T-cell (primary cell): ENCODE measurements around the gene C2orf15. TPM values are rescaled to one million over a fixed set of nuclear protein-coding genes. Genes with fewer than 3 reads are reported as not detected.

Experiments
- ATAC-seq, 4 experiments: fragments of 200-7000 bp in 3 of 4; fragments of 150-1000 bp in 1 of 4; cut with Tn5 transposase; replicated peaks in 1 of 4; 1 replicate in 3 of 4; 2 replicates in 1 of 4; pipeline ENCODE4 v1.10.0; 2021; ENCODE audit warnings: moderate library complexity in 3 of 4, mild to moderate bottlenecking in 2 of 4, moderate number of reproducible peaks in 1 of 4
- CTCF ChIA-PET, 2 donors: fragments of 300-600 bp; sonication (Branson Sonifier 250); formaldehyde crosslinking; loops; one replicate each; lab custom pipeline; 2022; ENCODE audit warnings: antibody characterized with exemption in 2 of 2; lab: Charles Lee
- POLR2A ChIA-PET, 2 donors: fragments of 300-600 bp; sonication (Branson Sonifier 250); formaldehyde crosslinking; loops; one replicate each; lab custom pipeline; 2022; ENCODE audit warnings: antibody characterized with exemption in 2 of 2; lab: Charles Lee
- DNase-seq, 35 experiments: peaks; one replicate each; pipeline versions ENCODE4 v3.0.0 to v3.0.0-alpha.2; 2013 to 2023
- H3K27ac ChIP-seq: one replicate; pipeline ENCODE4 v1.5.1; 2013; ENCODE audit warnings: low read length
- H3K27me3 ChIP-seq, 2 experiments: replicated peaks in 1 of 2; 1 replicate in 1 of 2; 2 replicates in 1 of 2; pipeline versions ENCODE4 v1.6.1 to v1.7.0; 2013; ENCODE audit warnings: low read length in 1 of 2, mixed read lengths in 1 of 2; ENCODE audit not compliant: control insufficient read depth in 2 of 2, insufficient read depth in 2 of 2; ENCODE audit errors: extremely low read depth in 1 of 2
- H3K36me3 ChIP-seq, 2 donors: 1 replicate in 1 of 2; 2 replicates in 1 of 2; pipeline versions ENCODE4 v1.6.1 to v1.7.0; 2013; ENCODE audit warnings: low read length in 1 of 2; ENCODE audit not compliant: control insufficient read depth in 2 of 2, insufficient read depth in 1 of 2; ENCODE audit errors: extremely low read depth in 1 of 2
- H3K4me1 ChIP-seq, 2 experiments: 1 replicate in 1 of 2; 2 replicates in 1 of 2; pipeline versions ENCODE4 v1.6.1 to v1.7.0; 2013; ENCODE audit warnings: low read length in 2 of 2, mixed read lengths in 1 of 2; ENCODE audit not compliant: insufficient read depth in 2 of 2, control insufficient read depth in 1 of 2; ENCODE audit errors: extremely low read depth in 1 of 2
- H3K4me3 ChIP-seq, 2 donors: 1 replicate in 1 of 2; 2 replicates in 1 of 2; pipeline versions ENCODE4 v1.5.1 to v1.7.0; 2013; ENCODE audit warnings: mild to moderate bottlenecking in 2 of 2, low read length in 1 of 2, moderate library complexity in 1 of 2; ENCODE audit not compliant: control insufficient read depth in 1 of 2; ENCODE audit errors: extremely low read depth in 1 of 2
- H3K9me3 ChIP-seq: 2 replicates; pipeline ENCODE4 v1.7.0; 2013
- H3K27ac Mint-ChIP-seq, 2 donors: one replicate each; pipeline ENCODE4 v1.8.0; 2020 to 2021; ENCODE audit warnings: mild to moderate bottlenecking in 2 of 2, mixed read lengths in 2 of 2
- H3K27me3 Mint-ChIP-seq, 2 donors: one replicate each; pipeline ENCODE4 v1.8.0; 2021 to 2022; ENCODE audit warnings: mixed read lengths in 2 of 2
- H3K36me3 Mint-ChIP-seq: one replicate; pipeline ENCODE4 v1.8.0; 2021; ENCODE audit warnings: mixed read lengths
- H3K4me1 Mint-ChIP-seq, 3 donors: one replicate each; pipeline ENCODE4 v1.8.0; 2020 to 2022; ENCODE audit warnings: mixed read lengths in 3 of 3, mild to moderate bottlenecking in 1 of 3
- H3K4me3 Mint-ChIP-seq, 3 donors: one replicate each; pipeline ENCODE4 v1.8.0; 2020 to 2022; ENCODE audit warnings: mild to moderate bottlenecking in 3 of 3, mixed read lengths in 3 of 3, moderate library complexity in 3 of 3
- H3K9me3 Mint-ChIP-seq, 3 donors: one replicate each; pipeline ENCODE4 v1.8.0; 2020 to 2022; ENCODE audit warnings: mixed read lengths in 3 of 3
- WGBS: methylation state at CpG from one replicate; pipeline ENCODE4 v1.1.5; 2013; ENCODE audit warnings: missing lambda C conversion rate; ENCODE audit not compliant: insufficient coverage; 5-methylcytosine and 5-hydroxymethylcytosine counted together
- total RNA-seq, 35 experiments: library from RNA in 6 of 35; stranded (reverse) in 6 of 35; fragments of 120-200 nt in 1 of 35; gene quantifications; one replicate each; pipeline versions ENCODE4 v1.2.1 to v1.2.4 and lab custom pipeline; 2013 to 2026

C2orf15 gene
- total RNA-seq, 5 donors from 2014 or later (not counting 1 experiment from before 2014, with no cell fraction given): 2.1 to 3.1 (median 2.3) TPM

DNA sequence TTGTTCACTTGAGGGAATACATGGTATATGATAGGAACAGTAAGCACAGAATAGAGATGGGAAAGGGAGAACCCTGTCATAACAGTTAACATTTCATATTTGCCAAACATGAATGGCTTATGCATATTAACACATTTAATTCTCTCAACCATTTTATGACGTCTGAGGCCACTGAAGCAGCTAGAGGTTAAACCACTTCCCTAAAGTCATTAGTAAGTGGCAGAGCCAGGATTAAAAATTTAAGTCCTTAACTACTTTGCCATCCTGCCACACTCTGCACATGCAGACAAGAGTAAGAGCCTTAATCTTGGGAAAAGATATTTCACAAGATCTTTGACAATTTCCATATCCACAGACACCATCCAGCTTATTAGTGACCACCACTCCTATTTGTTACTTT, 15.4 kb downstream of the C2orf15 start:
- peaks cover 5 to 23% of the 10 kb centered on the region in 2 donors for H3K36me3 ChIP-seq
- no peaks in the 10 kb centered on the region for H3K27me3 Mint-ChIP-seq
- no peaks in the 10 kb centered on the region for H3K9me3 ChIP-seq
- 86% methylated on average over 1 of the region's 1 CpG for WGBS
- no peaks in the 10 kb centered on the region for H3K27me3 ChIP-seq
- ATAC-seq: no peak
- no peak overlapping the region for H3K27ac ChIP-seq
- DNase-seq: no peak
- peak overlapping the region; percentile 69 to 71 for H3K27ac Mint-ChIP-seq
- POLR2A ChIA-PET: interaction anchor here in 1 of 2 donors (0.9 to 1.4 kb wide), 3 partner anchors 9 to 28 kb away, joined by 3 read pairs; no protein-coding TSS in a partner anchor
- CTCF ChIA-PET: interaction anchor here in 1 of 2 donors (0.9 kb wide), 1 partner anchor 16 kb away, joined by 3 read pairs; no protein-coding TSS in a partner anchor
- peaks cover 33 to 45% (median 38%) of the 10 kb centered on the region in 3 donors for H3K4me1 Mint-ChIP-seq
- no peaks in the 10 kb centered on the region for H3K9me3 Mint-ChIP-seq
- peak overlapping the region in 1 of 3 donors; percentile 59 for H3K4me3 Mint-ChIP-seq
- no peak overlapping the region for H3K4me3 ChIP-seq
- peaks cover 11 to 19% of the 10 kb centered on the region in 2 experiments for H3K4me1 ChIP-seq
- peaks cover 26% of the 10 kb centered on the region for H3K36me3 Mint-ChIP-seq

DNA sequence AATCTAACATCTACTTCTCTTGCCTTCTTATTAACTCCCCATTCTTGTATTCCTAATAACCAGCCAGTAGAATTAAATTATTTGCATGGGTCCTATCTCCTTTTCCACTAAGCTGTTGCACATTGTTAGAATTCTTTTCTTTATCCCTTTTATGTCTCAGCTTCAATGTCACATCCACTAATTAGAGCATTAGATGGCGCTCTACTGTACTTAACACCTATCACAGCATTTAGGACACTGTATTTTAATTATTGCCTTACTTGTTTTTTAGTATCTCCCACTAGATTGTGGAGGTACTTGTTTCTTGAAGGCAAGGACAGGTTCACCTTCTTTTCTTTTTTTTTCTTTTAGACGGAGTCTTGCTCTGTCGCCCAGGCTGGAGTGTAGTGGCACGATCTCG, 17.1 kb downstream of the C2orf15 start:
- H3K36me3 Mint-ChIP-seq: peaks cover 35% of the 10 kb centered on the region
- peaks cover 11 to 19% of the 10 kb centered on the region in 2 experiments for H3K4me1 ChIP-seq
- ChIA-PET CTCF (interaction anchor here in 1 of 2 donors (1.1 kb wide), 1 partner anchor 22 kb away, joined by 5 read pairs; the partner anchor contains the start of gene MITD1), POLR2A (interaction anchor here in 1 of 2 donors (0.6 kb wide), 1 partner anchor 22 kb away, joined by 3 read pairs; no protein-coding TSS in a partner anchor)
- no peak overlapping the region for H3K4me3 Mint-ChIP-seq
- no peak overlapping the region for H3K27ac ChIP-seq
- H3K9me3 Mint-ChIP-seq: no peaks in the 10 kb centered on the region
- no peak for ATAC-seq
- H3K27me3 ChIP-seq: no peaks in the 10 kb centered on the region
- peaks cover 5 to 26% of the 10 kb centered on the region in 2 donors for H3K36me3 ChIP-seq
- WGBS: no CpG with 5 or more reads among the region's 5 CpGs
- no peaks in the 10 kb centered on the region for H3K27me3 Mint-ChIP-seq
- no peak overlapping the region for H3K4me3 ChIP-seq
- H3K27ac Mint-ChIP-seq: no peak overlapping the region
- peaks cover 34 to 45% (median 40%) of the 10 kb centered on the region in 3 donors for H3K4me1 Mint-ChIP-seq
- H3K9me3 ChIP-seq: no peaks in the 10 kb centered on the region
- DNase-seq: no peak

DNA sequence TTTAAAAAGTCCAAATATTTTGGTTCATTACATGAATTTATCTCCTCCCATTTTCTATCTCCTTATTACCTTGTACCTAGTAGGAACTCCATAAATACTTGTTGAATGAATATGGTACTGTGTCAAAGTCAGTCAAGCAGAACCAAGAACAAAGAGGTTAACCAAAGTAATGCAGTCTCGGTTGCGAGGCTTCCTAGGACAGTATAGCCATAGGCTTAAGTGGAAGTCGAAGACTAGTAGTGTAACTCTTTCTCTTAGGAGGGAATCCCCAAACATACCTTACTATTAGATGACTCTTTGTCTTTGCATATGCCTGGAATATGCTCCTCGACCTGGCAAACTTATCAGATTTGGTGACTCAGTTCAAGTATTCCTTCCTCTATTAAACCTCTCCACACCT, 18.1 kb downstream of the C2orf15 start:
- Histone ChIP-seq H3K27ac (no peak overlapping the region), H3K9me3 (no peaks in the 10 kb centered on the region), H3K4me3 (no peak overlapping the region), H3K4me1 (peaks cover 5 to 10% of the 10 kb centered on the region in 2 experiments), H3K36me3 (peaks cover 5 to 26% of the 10 kb centered on the region in 2 donors), H3K27me3 (no peaks in the 10 kb centered on the region)
- WGBS: no CpG with 5 or more reads among the region's 4 CpGs
- POLR2A ChIA-PET: interaction anchor here in 1 of 2 donors (0.6 kb wide), 1 partner anchor 15 kb away, joined by 13 read pairs; no protein-coding TSS in a partner anchor
- Mint-ChIP-seq H3K4me1 (peaks cover 37 to 45% (median 40%) of the 10 kb centered on the region in 3 donors), H3K27ac (peak overlapping the region; percentile 13 to 55), H3K36me3 (peaks cover 42% of the 10 kb centered on the region), H3K27me3 (no peaks in the 10 kb centered on the region), H3K9me3 (no peaks in the 10 kb centered on the region), H3K4me3 (no peak overlapping the region)
- CTCF ChIA-PET: interaction anchor here in 1 of 2 donors (1.0 kb wide), 1 partner anchor 21 kb away, joined by 4 read pairs; no protein-coding TSS in a partner anchor
- ATAC-seq (no peak), DNase-seq (no peak)

DNA sequence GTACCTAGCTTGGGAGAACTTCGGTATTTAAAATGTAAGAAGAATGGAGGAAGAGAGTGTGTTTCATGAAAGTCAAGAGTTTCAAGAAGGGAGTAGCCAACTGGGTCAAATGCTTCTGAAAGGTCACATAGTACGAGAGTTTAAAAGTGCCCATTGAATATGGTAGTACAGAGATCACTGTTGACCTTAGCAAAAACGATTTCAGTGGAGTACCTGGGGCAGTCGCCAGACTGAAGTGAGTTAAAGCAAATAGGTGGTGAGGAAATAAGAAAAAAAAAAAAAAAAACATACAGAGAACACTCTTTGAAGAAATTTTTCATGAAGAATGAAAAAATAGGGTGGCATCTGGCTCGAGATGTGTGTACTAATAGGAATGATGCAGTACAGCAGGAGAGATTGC, 24.7 kb downstream of the C2orf15 start:
- H3K27ac Mint-ChIP-seq: peak overlapping the region in 1 of 2 donors; percentile 3
- WGBS: 66% methylated on average over 3 of the region's 5 CpGs
- POLR2A ChIA-PET: no interaction called here

DNA sequence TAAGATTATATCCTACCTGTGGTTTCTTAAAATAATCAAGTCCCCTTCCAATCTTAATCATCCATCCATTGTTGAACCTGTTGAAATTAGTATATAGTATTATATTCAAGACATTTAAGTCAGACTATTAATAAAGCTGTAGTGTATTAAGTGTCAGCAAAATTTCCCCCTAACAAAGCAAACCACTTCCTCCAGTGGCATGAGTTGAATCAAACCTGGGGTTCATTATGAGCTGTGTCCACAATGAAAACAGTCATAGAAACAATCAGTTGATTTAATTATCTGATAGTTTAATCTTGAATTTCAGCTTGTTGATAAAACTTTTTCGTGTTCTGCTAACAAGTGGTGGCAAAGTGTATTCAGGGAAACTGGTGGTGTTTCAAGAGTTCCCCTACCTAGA, 28.0 kb downstream of the C2orf15 start:
- Histone ChIP-seq H3K4me1 (peaks cover 0 to 2% of the 10 kb centered on the region in 2 experiments), H3K36me3 (peaks cover 0 to 60% of the 10 kb centered on the region in 2 donors), H3K27me3 (no peaks in the 10 kb centered on the region), H3K27ac (no peak overlapping the region), H3K4me3 (no peak overlapping the region), H3K9me3 (no peaks in the 10 kb centered on the region)
- POLR2A ChIA-PET: no interaction called here
- no peaks in the 10 kb centered on the region for H3K9me3 Mint-ChIP-seq
- CTCF ChIA-PET: interaction anchor here in 1 of 2 donors (0.6 kb wide), 1 partner anchor 21 kb away, joined by 3 read pairs; no protein-coding TSS in a partner anchor
- ATAC-seq: no peak
- no peaks in the 10 kb centered on the region for H3K27me3 Mint-ChIP-seq
- no CpG with 5 or more reads among the region's 1 CpG for WGBS
- no peak overlapping the region for H3K4me3 Mint-ChIP-seq
- no peak overlapping the region for H3K27ac Mint-ChIP-seq
- H3K36me3 Mint-ChIP-seq: peaks cover 36% of the 10 kb centered on the region
- H3K4me1 Mint-ChIP-seq: peaks cover 13 to 24% (median 16%) of the 10 kb centered on the region in 3 donors
- DNase-seq: no peak

More for the DNA sequence above, 24.7 kb downstream of the C2orf15 start:
- Mint-ChIP-seq H3K4me1 (peaks cover 7 to 16% (median 12%) of the 10 kb centered on the region in 3 donors), H3K9me3 (no peaks in the 10 kb centered on the region), H3K36me3 (peaks cover 49% of the 10 kb centered on the region), H3K4me3 (no peak overlapping the region), H3K27me3 (no peaks in the 10 kb centered on the region)
- H3K4me3 ChIP-seq: no peak overlapping the region
- no peak overlapping the region for H3K27ac ChIP-seq
- CTCF ChIA-PET: interaction anchor here (0.5 to 1.4 kb wide), 6 partner anchors 9 to 342 kb away, joined by 3 to 4 read pairs (median 3); partner anchors contain the start of gene C2orf15 (in 1 of the 2)
- H3K36me3 ChIP-seq: peaks cover 0 to 47% of the 10 kb centered on the region in 2 donors
- H3K4me1 ChIP-seq: no peaks in the 10 kb centered on the region
- DNase-seq (no peak), ATAC-seq (no peak)
- H3K27me3 ChIP-seq: no peaks in the 10 kb centered on the region
- H3K9me3 ChIP-seq: no peaks in the 10 kb centered on the region

DNA sequence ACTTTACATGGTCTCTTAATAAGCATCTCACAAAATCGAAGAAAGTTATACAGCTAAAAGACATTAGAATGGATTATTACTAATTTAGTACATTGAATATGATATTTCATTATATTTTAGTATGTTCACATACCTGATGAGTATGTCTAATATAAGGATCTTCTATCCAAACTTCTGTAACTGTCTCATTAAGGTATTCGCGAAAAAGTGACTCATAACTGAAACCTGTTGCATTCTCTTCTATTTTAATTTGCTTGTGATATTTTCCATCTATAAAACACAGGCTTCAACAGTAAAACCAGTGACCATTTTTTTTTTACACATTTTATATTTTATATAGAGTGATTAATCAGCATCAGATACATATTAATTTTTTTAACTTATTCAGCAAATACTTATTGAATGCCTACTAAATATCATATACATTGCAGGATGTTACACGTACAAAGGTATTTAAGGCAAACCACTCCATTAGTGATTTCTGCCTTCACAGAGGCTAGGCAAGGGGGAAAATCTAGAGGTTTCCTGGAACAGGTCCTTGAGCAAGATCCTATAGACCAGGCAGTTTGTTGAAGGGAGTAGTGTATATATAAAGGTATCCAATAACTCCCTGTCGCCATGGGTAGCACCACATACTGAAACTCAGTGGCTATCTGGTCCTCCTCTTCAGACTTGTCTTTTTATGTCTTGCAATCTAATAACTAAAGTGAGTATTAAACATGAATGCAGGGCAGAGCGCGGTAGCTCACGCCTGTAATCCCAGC, 30.1 kb downstream of the C2orf15 start:
- Mint-ChIP-seq H3K4me1 (peaks cover 23 to 38% (median 29%) of the 10 kb centered on the region in 3 donors), H3K9me3 (no peaks in the 10 kb centered on the region), H3K27me3 (no peaks in the 10 kb centered on the region), H3K27ac (no peak overlapping the region), H3K4me3 (no peak overlapping the region), H3K36me3 (peaks cover 28% of the 10 kb centered on the region)
- no CpG with 5 or more reads among the region's 8 CpGs for WGBS
- no peak overlapping the region for H3K27ac ChIP-seq
- ChIA-PET POLR2A (interaction anchor here (0.5 kb wide), 2 partner anchors 438 to 565 kb away, joined by 4 read pairs; no protein-coding TSS in a partner anchor), CTCF (no interaction called here)
- no peaks in the 10 kb centered on the region for H3K9me3 ChIP-seq
- peaks cover 0 to 45% of the 10 kb centered on the region in 2 donors for H3K36me3 ChIP-seq
- no peak overlapping the region for H3K4me3 ChIP-seq
- ATAC-seq (no peak), DNase-seq (no peak)
- H3K27me3 ChIP-seq: no peaks in the 10 kb centered on the region
- H3K4me1 ChIP-seq: peaks cover 0 to 2% of the 10 kb centered on the region in 2 experiments
